Neutrophil (primary cell): ENCODE measurements around the gene RHD.
A peak's percentile ranks its signal among the peaks of the same experiment; 100 is the strongest.
"Not testable (repeated sequence)": the region's sequence is repeated elsewhere in the genome, so short reads cannot be mapped to it uniquely, and the experiment has no call there.

Experiments
- H3K27ac ChIP-seq: fragments of 200-600 bp; sonication (generic); 2 replicates; pipeline ENCODE4 v1.5.1; 2016; ENCODE audit warnings: mild to moderate bottlenecking, moderate library complexity
- H3K27me3 ChIP-seq: fragments of 200-600 bp; sonication (generic); 2 replicates; pipeline ENCODE4 v1.6.0; 2016; ENCODE audit warnings: mild to moderate bottlenecking
- H3K36me3 ChIP-seq: fragments of 200-600 bp; sonication (generic); 2 replicates; pipeline ENCODE4 v1.5.1; 2017
- H3K4me1 ChIP-seq, 2 experiments: fragments of 200-600 bp in 1 of 2; sonication (generic) in 1 of 2; 1 replicate in 1 of 2; 2 replicates in 1 of 2; pipeline versions ENCODE4 v1.5.1 to v1.6.1; 2013 to 2016; ENCODE audit warnings: low read depth in 1 of 2, low read length in 1 of 2, mild to moderate bottlenecking in 1 of 2, moderate library complexity in 1 of 2; ENCODE audit not compliant: control insufficient read depth in 1 of 2, insufficient read depth in 1 of 2
- H3K4me3 ChIP-seq, 2 experiments: fragments of 200-600 bp in 1 of 2; sonication (generic) in 1 of 2; 1 replicate in 1 of 2; 2 replicates in 1 of 2; pipeline ENCODE4 v1.5.1; 2013 to 2016; ENCODE audit warnings: low read depth in 1 of 2, low read length in 1 of 2, mild to moderate bottlenecking in 1 of 2, moderate library complexity in 1 of 2
- H3K9me3 ChIP-seq: fragments of 200-600 bp; sonication (generic); 2 replicates; pipeline ENCODE4 v1.5.1; 2016

RHD gene

GRCh38 chr1:25308168-25308567, 35.9 kb downstream of the RHD start:
- H3K36me3 ChIP-seq, H3K27me3 ChIP-seq, H3K4me1 ChIP-seq, H3K9me3 ChIP-seq, H3K4me3 ChIP-seq, H3K27ac ChIP-seq: not testable (repeated sequence)

DNA sequence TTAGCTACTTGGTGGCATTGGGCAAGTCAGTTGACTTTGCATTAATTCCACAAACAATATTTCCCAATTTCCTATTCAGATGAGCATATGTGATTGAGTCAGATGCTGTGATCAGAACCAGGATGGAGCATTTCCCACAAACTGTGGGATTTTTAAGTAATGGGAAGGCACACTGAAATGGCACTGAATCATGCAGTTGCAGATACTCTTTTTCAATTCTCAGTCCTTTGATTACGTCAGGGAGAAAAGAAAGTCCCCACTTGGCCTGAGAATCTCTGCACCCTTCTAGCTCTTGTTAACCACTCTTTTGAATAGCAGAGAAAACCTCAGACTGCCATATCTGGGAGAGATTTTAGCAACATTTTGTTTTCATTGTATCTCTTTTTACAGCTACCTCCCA, 36.8 kb downstream of the RHD start:
- not testable (repeated sequence) for H3K9me3 ChIP-seq, H3K4me3 ChIP-seq, H3K27ac ChIP-seq, H3K36me3 ChIP-seq, H3K27me3 ChIP-seq, H3K4me1 ChIP-seq

DNA sequence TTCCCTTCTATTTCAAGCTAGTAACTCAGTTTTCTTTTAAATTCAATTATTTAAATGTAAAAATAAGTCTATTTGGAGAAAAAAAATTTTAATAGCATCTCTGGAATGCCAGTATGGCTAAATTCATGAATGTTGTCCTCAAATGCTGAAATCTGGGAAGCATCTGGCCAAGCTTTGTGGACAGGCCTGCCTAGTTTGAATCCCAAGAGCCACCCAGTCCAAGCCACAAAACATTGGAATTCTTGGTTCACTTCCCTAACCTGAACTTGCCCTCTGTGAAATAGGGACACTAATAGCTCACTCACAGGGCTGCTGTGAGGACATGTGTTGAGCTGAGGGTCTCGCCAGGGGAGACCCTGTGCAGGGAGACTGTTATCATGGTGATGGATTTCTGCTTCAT, 37.2 kb downstream of the RHD start:
- H3K9me3 ChIP-seq, H3K27me3 ChIP-seq, H3K36me3 ChIP-seq, H3K4me1 ChIP-seq, H3K4me3 ChIP-seq, H3K27ac ChIP-seq: not testable (repeated sequence)

GRCh38 chr1:25312806-25313470, 40.6 kb downstream of the RHD start:
- not testable (repeated sequence) for H3K27me3 ChIP-seq, H3K27ac ChIP-seq, H3K4me3 ChIP-seq, H3K9me3 ChIP-seq, H3K4me1 ChIP-seq, H3K36me3 ChIP-seq

DNA sequence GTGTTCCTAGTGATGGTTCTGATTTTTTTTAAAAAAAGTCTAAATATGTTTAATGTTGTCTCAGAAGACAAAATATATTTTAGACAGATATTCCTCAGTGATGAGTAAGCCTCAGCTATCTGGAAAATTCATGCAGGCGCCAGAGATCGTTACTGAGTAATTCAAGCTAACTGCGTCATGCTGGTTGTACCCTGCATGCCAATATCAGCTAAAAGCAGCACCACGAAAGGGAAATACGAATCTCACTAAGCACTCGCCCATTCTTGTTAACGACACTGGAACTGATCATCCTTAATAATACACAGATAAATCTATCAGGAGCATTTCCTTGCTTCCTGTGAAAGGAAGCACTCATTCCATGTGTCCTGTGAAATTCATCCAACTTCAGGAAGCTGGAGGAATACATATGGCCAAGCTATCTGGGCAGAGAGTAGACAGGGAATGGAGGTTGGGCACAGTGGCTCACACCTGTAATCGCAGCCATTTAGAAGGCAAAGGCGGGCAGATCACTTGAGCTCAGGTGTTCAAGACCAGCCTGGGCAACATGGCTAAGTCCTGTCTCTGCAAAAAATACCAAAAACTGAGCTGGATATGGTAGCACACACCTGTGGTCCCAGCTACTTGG, 48.1 kb downstream of the RHD start:
- H3K27me3 ChIP-seq, H3K27ac ChIP-seq, H3K9me3 ChIP-seq, H3K4me1 ChIP-seq, H3K4me3 ChIP-seq, H3K36me3 ChIP-seq: not testable (repeated sequence)

- not testable (repeated sequence) for H3K27me3 ChIP-seq, H3K9me3 ChIP-seq, H3K27ac ChIP-seq, H3K4me3 ChIP-seq, H3K36me3 ChIP-seq, H3K4me1 ChIP-seq
Observed at GRCh38 chr1:25322127-25322526, 49.8 kb downstream of the RHD start.

DNA sequence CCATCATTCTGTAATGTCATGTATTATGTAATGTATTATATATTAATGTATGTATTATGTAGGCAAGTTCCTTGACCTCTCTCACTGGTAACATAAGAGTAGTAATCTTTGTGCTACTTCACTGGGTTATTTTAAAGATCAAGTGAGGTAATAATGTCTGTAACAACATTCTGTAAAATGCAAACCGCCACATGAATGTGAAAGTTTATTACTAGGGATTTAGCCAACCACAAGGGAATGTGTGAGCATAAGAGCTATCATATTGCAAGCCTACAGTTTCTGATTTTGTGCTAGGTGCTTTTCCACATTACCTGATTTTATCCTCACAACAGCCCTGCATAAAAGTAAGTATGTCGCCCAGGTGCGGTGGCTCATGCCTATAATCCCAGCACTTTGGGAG, 52.1 kb downstream of the RHD start:
- not testable (repeated sequence) for H3K9me3 ChIP-seq, H3K27ac ChIP-seq

DNA sequence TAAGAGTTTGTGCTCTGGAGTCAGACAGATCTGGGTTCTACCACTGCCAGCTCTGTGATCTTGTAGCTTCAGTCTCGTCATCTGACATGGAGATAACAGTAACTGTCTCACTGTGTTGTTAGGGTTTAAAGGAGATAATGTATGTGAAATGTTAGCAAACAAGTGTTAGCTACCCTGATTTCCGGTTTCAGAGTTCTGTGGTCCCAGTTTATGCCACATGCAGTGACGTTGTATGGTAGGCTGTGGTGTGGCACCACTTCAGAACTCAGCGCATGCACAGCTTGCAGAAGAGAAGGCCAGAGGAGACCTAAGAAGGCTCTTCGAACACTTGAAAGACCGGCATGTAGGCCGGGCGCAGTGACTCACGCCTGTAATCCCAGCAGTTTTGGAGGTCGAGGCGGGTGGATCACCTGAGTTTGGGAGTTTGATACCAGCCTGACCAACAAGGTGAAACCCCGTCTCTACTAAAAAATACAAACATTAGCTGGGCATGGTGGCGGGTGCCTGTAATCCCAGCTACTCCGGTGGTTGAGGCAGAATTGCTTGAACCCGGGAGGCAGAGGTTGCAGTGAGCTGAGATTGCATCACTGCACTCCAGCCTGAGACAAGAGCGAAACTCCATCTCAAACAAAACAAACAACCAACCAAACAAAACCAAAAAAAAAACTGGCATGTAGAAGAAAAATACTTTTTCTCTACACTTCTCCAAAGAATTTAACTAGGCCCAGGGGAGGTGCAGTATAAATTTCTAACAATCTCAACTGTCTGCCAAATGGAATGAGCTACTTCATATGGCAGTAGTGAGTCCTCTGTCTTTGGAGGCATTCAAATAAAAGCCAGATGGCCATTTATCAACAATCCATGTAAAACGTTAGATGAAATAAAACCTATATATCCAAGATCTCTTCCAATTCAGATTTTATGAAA, 55.8 kb downstream of the RHD start:
- H3K9me3 ChIP-seq, H3K36me3 ChIP-seq, H3K27ac ChIP-seq, H3K4me3 ChIP-seq, H3K27me3 ChIP-seq: not testable (repeated sequence)
- H3K4me1 ChIP-seq, result peaks cover 4 to 26% of the 10 kb centered on the region in 2 experiments

More for the DNA sequence above, 52.1 kb downstream of the RHD start:
- not testable (repeated sequence) for H3K4me3 ChIP-seq, H3K36me3 ChIP-seq, H3K4me1 ChIP-seq, H3K27me3 ChIP-seq

- peaks cover 4 to 26% of the 10 kb centered on the region in 2 experiments for H3K4me1 ChIP-seq
- H3K27ac ChIP-seq, result peak overlapping the region; percentile 85
- not testable (repeated sequence) for H3K27me3 ChIP-seq, H3K4me3 ChIP-seq, H3K9me3 ChIP-seq, H3K36me3 ChIP-seq
Observed at GRCh38 chr1:25328791-25329185, 56.5 kb downstream of the RHD start.

GRCh38 chr1:25329336-25329735, 57.0 kb downstream of the RHD start:
- not testable (repeated sequence) for H3K27me3 ChIP-seq, H3K4me3 ChIP-seq, H3K9me3 ChIP-seq, H3K36me3 ChIP-seq
- Histone ChIP-seq H3K27ac (peak overlapping the region; percentile 85), H3K4me1 (peaks cover 4 to 26% of the 10 kb centered on the region in 2 experiments)

- peak overlapping the region; percentile 85 for H3K27ac ChIP-seq
- H3K9me3 ChIP-seq, H3K27me3 ChIP-seq, H3K36me3 ChIP-seq: not testable (repeated sequence)
- H3K4me3 ChIP-seq, result peak overlapping the region; percentile 22 to 28
- H3K4me1 ChIP-seq, result peaks cover 4 to 28% of the 10 kb centered on the region in 2 experiments
Observed at GRCh38 chr1:25329950-25330349, 57.6 kb downstream of the RHD start.

GRCh38 chr1:25336922-25337354, 64.6 kb downstream of the RHD start:
- H3K36me3 ChIP-seq, H3K27me3 ChIP-seq, H3K9me3 ChIP-seq: not testable (repeated sequence)
- peak overlapping the region; percentile 75 to 80 for H3K4me3 ChIP-seq
- H3K27ac ChIP-seq, result peak overlapping the region; percentile 77
- H3K4me1 ChIP-seq, result peaks cover 19 to 29% of the 10 kb centered on the region in 2 experiments

- not testable (repeated sequence) for H3K27me3 ChIP-seq, H3K36me3 ChIP-seq, H3K9me3 ChIP-seq
- peak overlapping the region; percentile 99 for H3K27ac ChIP-seq
- H3K4me1 ChIP-seq, result peaks cover 19 to 29% of the 10 kb centered on the region in 2 experiments
- peak overlapping the region; percentile 85 to 96 for H3K4me3 ChIP-seq
Observed at GRCh38 chr1:25337483-25338187, 65.3 kb downstream of the RHD start.
